CD4-positive, alpha-beta T cell treated with Interleukin-4 for 4 hours (primary cell): ENCODE data around the gene SAFB.

ENCODE experiments used
- DNase-seq: peaks from one replicate; pipeline ENCODE4 v3.0.0-alpha.2; 2020

SAFB gene

DNA sequence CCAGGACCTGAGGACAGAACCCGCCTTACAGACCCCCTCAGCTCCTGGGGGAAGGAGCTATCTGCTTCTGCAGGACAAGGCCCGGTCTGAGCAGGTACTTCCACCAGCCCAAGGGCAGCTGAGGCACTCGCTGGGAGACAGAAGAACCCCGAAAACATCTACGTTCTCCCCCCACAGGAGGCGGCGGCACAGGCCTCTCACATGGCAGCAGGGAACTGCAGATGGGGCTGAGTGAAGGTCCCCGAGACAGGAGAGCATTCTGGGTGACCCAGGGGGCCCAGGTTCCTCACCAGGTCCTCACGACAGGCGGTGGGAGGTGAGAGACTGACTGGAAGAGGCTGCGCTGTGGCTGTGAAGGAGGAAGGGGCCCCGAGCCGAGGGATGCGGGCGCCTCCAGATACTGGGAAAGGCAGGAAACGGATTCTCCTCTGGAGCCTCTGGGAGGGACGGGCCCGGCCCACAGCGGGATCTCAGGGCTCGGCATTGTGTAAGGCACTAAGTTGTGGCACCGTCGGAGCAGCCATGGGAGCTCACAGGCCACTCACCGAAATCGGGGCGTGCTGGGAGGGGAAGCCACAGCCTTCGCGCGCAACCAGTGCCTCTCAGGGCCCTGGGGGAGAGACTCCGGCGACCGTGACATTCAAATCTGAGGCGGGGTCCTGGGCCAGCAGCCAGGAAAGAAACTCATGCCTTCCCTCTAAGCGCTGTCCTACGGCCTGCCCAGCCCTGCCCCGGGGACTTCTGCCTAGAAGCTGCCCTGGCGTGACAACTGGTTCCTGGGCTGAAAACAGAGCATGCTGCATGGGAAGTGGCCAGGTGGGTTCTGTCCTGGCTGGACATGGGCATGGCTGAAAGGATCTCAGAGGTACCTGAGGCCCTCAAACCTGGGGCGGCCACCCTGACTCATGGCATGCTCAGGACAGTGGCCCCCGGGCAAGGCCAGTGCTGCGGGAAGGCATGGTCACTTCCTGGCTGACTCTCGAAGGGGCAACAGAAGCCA lies 81.2 kb downstream of the SAFB start:
- no peak for DNase-seq

DNA sequence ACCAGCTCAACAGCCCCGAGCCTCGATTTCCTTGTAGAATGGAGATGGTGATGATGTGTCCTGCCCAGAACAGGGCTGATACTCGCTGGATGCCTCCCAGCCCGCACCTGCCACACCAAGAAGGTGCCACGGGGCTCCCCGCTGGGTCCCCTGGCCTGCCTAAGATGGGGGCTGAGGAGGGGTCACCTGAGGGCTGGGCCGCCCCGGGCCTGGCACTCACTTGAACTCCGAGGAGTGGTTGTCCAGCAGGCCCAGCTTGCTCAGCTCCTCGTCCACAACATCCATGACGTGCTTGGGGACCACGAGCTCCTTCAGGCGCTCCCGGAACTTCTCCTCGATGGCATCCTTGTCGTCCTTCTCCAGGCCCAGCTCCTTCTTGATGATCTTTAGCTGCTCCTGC lies 82.7 kb downstream of the SAFB start:
- DNase-seq, result no peak

DNA sequence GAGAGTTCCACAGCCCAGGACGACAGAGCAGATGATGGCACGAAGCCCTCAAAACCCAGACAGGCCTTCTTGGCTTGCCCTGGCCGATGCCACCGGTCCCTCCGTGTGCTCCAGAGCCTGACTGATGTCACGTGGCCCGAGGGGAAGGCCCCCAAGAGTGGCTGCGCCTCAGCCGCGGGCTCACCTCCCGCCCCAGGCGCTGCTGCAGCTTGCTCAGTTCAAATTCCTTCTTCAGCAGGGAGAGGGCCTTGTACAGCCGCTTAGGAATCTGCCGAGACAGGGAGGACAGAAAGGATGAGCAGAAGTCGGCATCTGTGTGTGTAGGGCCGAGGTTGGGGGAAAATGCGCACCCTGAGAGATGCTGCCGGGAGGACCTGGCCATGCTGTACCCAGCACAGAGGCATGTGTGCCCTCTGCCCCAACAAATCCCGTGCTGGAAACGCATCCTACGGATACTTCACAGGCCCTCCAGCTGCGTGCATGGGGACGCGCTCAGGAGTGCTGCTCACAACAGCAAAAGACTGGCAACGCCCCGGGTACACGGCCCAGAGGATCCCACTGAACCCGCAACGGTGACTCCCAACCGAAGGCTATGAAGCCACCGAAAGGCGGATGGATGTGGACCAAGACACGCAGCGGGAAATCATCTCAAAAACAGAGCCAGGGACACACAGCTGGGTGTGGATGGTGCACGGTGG lies 84.1 kb downstream of the SAFB start:
- DNase-seq, result no peak

DNA sequence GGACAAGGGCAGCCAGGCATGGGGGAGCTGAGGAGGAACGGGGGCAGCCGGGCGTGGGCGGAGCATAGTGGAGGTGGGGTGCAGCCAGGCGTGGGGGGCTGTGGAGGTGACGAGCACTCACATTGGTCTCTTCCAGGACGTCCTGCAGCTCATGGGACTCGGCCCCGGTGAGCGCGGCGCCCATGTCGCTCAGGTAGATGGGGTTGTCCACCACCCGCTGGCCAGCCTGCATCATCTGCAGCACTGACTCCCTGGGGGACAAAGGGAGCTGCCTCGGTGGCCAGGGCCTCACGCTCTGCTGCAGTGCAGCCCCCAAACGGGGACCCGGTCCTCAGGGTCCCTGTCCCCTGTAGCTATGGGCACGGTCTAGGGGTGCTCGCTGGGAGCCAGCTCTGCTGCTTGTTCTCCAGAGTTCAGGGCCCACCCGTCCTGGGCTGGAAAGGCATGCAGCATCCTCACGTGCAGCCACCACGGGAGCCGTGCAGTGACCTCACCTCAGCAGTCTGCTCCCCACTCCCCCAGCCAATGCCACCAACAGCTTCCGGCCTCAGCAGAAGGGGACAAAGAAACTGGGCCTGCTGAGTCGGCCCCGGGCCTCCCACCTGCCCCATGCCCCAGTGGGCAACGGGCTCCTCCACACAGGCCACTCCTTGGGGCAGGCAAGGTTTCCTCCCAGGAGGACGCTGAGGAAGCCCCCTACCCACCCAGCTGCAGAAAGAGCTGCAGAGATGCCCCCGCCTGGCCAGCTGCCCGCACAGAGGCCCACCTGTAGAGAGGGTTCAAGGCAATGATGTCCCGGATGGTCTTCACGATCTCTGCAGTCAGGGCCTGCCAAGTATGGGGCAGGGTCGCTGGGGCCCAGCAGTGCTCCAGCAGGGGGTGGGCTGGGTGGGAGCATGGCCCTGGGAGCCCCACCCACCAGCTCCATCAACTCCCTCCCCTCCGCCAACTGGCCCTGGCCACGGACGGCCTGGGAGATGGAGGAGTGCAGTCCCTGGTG lies 85.0 kb downstream of the SAFB start:
- no peak for DNase-seq

DNA sequence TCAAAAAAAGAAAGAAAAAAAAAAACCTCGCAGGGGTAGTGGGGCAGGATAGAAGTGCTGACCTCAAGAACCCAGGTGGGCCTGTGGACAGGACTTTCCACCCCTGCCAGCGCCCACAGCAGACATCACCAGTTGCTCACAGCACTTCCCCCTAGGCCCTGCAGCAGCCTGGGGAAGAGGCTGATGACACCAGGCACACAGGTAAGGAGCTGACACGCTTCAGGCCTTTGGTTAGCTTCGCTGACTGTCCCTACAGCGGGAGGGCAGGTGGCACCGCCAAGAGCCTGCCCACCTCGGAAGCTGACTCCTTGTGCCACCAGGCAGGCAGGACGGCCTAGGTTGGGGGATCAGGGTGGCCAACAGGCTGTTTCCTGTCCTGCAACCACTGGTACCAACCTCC lies 88.1 kb downstream of the SAFB start:
- no peak for DNase-seq

DNA sequence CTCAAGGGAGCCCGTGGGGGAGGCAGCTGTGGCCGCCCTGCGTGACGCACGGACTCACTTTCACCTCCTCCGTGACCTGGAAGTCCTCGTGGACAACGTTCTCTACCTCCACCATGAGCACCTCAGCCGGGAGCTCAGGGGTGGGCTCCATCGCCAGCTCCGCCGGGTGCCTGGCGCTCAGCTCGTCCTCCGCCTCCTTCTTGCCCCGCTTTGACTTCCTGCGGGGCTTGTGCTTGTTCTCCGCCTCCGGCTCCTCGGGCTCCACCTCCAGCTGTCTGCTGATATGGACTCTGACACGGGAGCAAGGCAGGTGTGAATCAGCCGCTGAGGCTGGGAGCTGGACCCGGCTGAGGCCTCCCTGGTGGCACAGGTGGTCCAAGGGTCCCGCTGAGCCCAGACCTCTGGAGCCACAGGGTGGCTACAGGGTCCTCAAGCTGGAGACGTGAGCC lies 88.9 kb downstream of the SAFB start:
- no peak for DNase-seq

DNA sequence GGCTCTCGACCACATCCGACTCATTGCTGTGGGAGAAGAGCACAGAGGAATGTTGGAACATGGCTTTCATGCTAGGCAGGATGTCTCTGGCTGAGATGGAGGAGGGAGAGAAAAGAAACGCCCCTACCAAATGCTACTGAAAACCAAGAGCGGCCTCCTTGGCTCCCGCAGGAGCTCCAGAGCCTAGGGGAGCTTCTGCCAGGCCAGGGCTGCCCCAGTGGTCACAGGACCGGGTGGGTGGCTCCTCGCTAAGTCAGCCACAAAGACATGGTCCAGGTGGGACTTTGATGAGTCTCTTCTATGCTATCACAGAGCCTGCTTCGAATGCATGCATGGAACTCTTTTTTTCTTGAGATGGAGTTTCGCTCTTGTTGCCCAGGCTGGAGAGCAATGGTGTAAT lies 90.3 kb downstream of the SAFB start:
- no peak for DNase-seq

DNA sequence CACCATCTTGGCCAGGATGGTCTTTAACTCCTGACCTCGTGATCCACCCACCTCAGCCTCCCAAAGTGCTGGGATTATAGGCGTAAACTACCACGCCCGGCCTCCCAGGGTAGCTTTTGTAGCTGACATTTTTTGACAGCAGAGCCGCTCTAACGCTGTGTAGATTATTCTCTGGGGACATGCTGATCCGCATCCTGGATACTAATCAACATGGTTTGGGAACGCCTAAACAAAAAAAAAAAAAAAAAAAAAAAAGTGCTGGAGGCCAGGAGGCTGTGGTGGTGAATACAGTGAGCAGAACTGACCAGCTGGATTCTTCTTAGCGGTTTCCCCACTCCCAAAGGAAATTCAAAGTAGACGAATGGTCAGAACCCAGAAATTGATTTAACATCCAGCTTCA lies 91.9 kb downstream of the SAFB start:
- DNase-seq, result no peak

DNA sequence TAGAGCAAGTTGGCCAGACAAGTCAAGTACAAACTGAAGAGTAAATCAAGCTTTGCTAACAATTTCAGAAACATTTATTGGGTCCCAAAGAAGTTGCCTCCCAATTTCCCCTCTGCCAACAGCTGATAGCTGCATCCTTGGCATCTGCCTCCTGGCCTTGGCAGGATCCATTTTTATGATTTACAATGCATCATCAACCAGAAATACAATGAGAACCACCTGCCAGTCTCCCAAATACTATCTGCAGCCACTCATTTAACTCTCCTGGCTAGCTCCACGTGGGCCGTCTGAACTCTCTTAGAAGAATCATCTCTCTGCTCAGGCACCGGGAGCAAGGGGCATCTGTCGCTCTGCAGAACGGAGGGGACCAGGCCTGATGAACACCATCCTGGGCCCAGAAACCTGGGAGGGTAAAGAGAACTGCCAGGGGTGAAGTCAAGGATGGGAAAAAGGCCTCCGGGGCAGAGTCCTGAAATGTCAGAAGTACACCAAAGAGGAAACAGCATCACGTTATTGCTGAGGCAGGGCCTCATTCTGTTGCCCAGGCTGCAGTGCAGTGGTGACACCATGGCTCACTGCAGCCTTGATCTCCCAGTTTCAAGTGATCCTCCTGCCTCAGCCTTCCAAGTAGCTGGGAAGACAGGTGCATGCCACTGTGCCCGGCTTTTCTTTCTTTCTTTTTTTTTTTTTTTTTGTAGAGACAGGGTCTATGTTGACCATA lies 94.5 kb downstream of the SAFB start:
- DNase-seq, result no peak
